GM18505 (cell line): ENCODE data around the gene ZFP1.
"Not testable (repeated sequence)": the region's sequence is repeated elsewhere in the genome, so short reads cannot be mapped to it uniquely, and the experiment has no call there.

Experiments
- ATAC-seq: cut with Tn5 transposase; IDR thresholded peaks from one replicate; pipeline ENCODE4 v1.9.1; 2021; ENCODE audit not compliant: unreplicated experiment
- POLR2A ChIP-seq: IDR thresholded peaks from 4 replicates; pipeline ENCODE4 v1.6.1; 2011; ENCODE audit warnings: borderline replicate concordance; ENCODE audit not compliant: insufficient read depth, insufficient read length; ENCODE audit errors: extremely low read depth

The ZFP1 gene

DNA sequence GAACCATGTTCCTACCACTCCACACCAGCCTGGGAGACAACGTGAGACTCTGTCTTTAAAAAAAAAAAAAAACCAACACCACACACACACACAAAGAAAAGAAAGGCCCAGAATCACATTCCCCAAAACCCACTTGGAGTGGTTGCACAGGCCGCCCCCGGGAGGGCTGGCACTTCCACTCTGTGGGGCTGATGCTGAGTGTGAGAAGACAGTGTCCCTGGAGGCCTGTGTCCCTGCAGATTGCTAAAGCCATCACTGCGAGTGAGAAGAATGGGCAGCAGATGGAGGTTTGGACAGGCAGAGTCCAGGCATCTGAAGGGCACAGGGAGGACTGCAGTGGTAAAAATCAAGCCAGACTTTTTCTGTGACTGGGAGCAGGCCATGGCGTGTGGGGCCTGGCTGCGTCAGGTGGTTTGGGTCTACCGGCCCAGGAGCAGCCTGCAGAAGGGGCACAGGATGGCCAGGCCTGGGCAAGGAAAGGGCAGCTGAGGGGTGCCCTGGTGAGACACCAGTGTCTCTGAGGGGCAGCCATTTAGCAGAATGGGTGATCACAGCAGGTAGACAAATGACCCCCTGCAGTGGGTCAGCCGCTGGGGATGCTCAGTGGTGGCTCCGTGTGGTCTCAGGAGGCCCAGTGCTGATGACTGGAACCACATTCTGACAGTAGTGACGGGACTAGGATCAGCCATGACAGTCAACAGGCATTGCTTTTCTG is 45.6 kb downstream of the ZFP1 start:
- ATAC-seq = no peak
- no peak for TF ChIP-seq POLR2A

DNA sequence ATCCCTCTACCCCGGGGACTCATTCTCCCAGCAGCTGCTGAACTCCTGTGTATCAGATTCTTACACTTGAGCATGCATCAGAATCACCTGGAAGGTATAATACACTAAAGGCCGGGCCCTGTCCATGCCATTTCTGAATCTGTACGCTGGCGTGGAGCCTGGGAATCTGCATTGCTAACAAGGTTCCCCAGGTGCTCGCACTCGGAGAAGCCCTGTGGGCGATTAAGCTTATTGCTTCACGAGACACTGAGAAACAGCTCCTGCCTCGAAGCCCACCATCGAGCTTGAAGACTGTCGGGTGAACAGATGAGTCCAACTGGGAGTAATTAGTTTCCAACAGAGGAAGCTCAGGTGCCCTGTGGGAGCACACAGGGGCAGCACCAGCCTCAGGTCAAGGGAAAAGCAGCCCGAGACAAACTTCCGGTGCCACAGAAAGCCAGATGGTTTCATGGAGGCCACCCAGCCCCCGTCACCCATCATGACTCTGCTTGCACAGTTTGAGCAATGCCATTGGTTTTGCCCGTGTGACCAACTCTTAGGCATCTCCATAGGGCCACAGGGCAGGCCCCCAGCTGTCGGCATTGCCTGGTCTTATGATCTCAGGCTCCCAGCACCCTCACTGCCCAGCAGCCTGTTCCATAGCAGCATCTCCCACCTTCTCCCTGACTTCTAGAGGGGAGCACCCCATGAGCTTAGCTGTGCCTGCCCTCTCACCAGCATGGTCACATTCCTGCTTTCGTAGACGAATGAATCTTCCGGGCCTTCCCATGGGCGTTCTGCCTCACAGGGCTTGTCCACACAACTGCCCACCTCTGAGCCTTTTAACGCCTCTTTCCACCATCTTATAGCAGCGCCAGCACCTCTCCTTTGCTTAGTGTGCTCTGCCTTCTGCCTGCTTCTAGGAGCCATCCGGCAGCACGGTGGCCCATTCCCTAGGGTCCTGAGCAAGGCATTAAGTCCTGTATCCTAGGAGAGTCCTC is 47.8 kb downstream of the ZFP1 start:
- TF ChIP-seq POLR2A = no peak
- no peak for ATAC-seq

DNA sequence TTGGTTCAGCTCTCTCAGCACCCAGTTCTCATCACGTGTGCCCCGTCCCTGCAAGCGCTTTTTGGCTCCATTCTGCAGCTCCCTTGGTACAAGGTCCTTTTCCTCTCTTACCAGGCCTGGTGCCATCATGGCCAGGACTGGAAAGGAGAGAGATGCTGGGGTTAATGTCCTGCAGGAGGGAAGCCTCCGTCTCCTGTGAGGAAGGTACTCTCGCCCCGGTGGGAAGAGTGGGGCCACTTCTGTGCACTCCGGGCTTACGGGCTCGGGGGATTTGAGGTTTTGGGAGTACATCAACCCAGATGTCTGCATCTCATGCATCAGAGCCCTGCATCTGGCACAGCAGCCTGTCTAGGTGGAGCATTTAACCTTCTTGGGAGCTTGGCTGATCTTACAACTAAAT is 48.5 kb downstream of the ZFP1 start:
- no peak for TF ChIP-seq POLR2A
- ATAC-seq = no peak

DNA sequence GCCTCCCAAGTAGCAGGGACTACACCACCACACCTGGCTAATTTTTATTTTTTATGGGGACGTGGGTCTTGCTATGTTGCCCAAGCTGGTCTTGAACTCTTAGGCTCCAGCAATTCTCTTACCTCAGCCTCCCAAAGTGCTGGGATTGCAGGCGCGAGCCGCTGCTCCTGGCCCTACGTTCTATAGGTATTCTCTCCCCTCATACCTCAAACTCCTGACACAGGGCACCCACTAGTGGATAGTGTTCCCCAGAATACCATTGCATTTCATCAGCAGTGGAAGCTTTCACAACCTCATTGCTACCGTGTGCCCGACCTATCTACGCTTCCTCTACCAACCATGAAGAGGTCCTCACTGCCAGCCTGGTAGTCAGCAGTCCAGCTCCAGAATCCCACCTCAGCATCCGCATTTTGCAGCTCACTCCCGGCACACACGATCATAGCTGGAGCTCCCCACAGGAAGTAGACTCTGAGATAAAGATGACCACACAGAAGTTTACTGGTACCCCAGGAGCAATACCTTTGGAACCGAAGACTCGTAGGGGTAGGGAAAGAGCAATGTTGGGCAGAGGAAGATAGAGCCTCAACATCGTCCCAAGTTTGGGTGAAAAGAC is 49.3 kb downstream of the ZFP1 start:
- ATAC-seq = no peak
- no peak for TF ChIP-seq POLR2A

DNA sequence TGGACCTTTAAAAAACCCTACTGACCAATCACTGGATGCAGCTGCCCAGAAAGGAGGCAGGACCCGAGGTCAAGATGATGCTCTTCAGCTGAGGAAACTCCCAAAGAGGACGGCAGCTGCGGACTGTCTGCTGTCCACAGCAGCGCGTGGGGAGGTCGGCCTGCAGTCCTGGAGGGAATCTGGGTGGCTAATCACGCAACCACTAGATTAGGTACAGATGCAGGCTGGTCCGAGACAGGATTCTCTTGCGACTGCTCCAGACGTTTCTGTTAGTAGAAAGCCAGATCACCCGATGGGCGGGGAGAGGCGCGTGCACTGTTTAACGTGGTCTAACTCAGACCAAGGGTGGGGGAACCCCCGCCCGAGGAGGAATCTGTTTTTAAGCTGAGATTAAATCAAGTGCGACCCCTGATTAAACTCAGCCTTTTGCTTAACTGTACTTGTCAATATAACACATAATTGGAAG is 49.8 kb downstream of the ZFP1 start:
- ATAC-seq = no peak
- no peak for TF ChIP-seq POLR2A

DNA sequence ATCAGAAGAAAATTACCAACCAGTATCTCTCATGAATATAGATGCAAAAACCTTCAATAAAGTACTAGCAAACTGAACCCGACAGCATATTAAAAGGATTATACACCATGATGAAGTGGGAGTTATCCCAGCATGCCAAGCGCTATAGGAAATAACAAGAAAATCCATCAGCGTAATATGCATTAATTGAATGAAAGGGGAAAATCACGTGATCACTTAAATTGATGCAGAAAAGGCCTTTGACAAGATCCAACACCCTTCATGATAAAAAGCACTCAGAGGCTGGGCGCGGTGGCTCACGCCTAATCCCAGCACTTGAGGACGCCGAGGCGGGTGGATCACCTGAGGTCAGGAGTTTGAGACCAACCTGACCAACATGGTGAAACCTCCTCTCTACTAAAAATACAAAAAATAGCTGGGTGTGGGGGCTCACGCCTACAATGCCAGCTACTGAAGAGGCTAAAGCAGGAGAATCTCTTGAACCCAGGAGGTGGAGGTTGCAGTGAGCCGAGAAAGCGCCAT is 53.8 kb downstream of the ZFP1 start:
- no peak for TF ChIP-seq POLR2A
- ATAC-seq = no peak

DNA sequence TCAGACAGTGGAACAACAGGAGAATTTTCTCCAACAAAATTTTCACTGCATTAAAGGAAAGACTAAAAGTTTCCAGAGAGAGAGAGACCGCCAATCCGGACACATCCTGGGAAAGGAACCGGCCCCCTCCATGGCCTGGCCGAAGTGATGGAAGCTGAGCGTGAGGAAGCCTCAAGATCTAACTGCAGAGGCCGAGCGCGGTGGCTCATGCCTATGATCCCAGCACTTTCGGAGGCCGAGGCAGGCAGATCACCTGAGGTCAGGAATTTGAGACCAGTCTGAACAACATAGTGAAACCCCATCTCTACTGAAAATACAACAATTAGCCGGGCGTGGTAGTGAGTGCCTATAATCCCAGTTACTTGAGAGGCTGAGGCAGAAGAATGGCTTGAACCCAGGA is 54.8 kb downstream of the ZFP1 start:
- ATAC-seq = no peak
- TF ChIP-seq POLR2A = no peak

DNA sequence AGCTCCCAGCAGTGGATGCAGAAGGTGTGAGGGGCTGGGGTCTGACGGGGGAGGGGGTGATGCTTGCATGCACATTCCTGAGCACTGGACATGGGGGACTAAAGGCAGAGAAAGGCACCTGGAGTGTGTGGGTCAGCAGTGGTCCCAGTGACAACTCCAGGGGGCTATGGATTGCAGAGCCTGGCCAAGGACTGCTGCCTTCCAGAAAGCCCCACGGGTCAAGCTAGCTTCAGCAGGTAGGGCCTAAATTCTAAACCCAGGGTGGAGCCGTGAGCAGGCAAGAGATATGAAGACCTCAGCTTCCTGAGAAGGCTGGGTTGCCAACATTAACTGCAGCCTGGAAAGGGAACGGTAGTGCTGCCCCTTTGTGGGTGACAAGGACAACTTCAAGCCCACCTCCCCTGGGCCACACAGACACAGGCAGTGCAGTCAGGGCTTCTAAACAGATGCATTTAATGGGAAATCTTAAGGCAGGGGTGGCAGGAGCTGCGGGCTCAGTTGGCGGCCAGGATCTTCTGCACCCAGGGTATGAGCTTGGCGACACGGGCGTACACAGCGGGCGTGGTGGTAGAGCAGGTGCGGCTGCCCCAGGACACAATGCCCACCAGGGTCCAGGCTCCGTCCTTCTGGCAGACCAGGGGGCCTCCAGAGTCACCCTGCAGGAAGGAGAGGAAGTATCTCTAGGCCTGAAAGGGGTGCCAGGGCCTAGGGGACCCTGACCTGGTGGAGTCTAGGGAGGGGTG is 55.5 kb downstream of the ZFP1 start:
- TF ChIP-seq POLR2A = no peak
- ATAC-seq = no peak

DNA sequence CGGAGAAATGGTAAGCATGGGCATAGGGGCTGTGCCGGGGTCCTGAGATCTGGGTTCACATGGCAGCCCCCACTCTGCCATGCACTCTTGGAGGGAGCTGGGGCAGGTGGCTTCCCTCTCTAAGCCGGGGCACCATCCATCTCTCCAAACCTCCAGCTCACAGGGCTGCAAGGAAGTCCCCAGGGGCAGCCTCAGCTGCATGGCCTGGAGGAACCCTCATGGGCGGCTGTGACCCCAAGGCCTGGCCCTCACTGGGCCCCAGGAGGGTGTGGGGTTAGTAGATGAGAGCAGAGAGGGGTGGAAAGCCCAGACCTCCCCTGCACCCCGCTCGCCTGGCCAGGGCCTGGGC is 56.1 kb downstream of the ZFP1 start:
- no peak for ATAC-seq
- TF ChIP-seq POLR2A = no peak

DNA sequence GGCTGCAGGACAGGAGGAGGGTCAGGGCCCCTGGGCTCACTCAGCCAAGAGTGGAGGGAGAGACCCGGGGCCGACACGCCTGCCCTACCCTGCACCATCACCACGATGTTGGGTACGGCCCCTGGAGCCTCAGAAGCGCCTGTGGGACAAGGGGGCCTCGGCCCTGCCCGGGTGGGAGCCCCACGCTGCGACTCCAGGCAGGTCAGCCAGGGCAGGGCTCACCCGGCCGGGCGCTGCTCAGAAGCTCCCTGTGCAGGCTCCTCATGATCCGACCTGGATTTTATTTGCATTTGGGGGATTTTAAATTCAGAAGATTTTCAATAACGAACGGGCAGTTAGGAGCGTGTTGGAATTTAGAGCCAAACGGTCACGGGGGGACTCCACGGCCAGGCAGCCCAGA is 56.6 kb downstream of the ZFP1 start:
- ATAC-seq = not testable (repeated sequence)

DNA sequence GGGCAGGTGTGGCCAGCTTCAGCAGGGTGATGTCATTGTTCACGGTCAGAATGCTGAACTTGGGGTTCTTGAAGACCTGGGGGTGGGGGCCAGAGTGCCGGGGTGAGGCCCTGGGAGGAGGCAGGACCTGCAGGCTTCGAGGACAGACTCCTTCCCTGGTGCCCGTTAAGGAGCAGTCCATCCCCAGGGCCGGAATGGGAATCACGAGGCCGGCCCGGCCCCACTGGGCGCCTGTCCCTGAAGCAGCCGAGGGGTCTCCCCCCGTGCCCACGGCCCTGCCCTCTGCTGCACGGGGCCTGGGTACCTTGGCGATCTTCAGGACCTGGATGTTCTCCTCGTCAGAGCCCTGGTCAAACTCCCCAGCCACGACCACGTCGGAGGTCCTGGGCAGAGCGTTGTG is 57.1 kb downstream of the ZFP1 start:
- ATAC-seq = not testable (repeated sequence)

DNA sequence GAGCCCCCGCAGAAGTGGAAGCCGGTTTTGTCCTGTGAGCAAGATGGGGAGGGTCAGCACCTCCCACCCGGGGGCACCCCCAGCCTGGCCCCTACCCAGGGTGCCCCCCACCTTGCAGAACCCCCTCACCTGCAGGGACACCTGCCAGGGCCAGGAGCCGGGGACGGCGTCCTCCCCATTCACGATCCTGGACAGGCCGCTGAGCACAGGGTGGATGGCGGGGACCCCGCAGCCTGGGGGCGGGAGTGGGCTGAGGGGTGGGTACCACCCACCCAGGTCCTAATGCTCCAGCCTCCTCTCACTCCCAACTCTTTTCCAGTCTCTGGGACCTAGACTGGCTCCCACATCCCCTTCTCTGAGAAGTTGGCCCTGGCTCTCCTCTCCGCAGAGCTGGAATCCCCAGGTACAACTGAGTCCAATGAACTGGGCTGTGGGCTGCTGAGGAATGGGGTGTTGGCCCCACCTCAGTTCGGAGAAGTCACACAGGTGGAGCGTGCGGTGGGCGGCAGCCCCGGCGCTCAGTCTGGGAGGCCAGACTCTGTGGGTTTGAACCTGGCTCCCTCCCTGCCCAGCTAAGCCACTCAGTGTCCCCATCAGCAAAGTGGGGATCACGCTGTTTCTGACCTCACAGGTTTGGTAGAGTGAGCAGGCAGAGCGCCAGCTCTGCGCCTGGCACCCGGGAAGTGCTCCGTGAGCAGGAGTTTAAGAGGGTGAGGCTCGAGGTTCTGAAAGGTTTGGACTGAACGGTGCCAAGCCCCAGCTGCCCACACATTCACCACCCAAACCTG is 57.8 kb downstream of the ZFP1 start:
- not testable (repeated sequence) for ATAC-seq
